Measurements from ENCODE around the gene SMC3.

The SMC3 gene

DNA sequence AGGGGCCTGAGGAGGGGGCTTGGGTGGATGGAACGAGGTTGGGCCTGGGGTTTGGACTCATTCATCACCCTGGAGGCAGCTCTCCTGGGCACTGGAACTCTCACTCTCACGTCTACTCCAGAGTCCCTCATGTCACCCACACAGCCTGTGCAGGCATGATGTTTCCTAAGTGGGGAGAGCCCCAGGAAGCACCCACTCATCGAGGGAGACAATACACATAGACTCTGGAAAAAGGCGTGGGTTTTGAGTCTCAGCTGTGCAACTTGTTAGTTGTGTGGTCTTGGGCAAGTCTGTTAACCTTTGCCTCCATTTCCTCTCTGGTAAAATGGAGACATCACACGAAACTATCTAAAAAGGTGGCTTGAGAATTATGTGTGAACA is 50.7 kb downstream of the SMC3 start:
- TF ChIP-seq FOXM1 (IDR thresholded peaks at IDR 0.05; ENCODE audit: borderline replicate concordance, low read depth) (no peak), CEBPB (IDR thresholded peaks at IDR 0.05) (no peak), NFIC (IDR thresholded peaks at IDR 0.05) (no peak)
- TF ChIP-seq, protein P1, sequence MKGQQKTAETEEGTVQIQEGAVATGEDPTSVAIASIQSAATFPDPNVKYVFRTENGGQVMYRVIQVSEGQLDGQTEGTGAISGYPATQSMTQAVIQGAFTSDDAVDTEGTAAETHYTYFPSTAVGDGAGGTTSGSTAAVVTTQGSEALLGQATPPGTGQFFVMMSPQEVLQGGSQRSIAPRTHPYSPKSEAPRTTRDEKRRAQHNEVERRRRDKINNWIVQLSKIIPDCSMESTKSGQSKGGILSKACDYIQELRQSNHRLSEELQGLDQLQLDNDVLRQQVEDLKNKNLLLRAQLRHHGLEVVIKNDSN (IDR thresholded peaks at IDR 0.05): no peak

DNA sequence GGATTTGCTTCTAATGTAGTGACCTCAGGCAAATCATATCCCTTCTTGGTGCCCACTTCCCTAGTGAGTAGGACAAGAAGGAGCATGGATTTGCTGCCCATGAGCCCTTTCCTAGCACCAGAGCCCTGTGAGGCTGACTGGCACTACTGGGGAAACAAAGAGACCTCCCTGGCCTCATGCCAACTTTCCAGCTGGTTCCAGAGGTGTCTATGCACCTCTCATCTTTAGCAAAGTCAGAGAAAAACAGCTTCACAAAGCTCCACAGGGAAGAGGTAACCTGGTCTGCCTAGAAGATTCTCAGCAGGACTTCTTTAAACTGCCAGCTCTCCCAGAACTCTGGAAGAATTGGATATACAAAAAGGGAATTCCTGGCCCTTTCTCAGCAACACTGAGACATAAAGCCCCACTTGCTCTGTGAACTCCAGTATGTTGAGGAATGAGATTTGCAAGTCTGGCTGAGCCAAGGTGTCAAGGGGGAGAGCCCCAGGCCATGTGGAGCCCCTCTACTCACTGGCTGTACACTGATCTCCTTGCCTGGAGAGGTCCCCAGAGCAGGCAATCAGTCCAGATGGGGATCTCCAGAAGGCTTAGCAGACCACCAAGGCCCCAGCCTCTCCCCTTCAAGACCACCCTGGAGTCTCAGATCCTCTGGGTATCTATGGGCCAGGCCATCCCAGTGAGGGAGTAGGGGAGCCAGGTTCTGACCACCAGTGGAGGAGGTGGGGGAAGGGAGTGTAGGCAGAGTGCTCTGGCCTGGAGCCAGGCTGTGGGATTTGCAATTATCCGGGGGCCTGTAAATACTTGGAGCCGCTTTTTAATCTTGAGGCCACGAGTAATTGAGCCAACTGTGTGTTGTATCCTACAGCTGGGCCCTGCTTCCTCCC is 52.3 kb downstream of the SMC3 start:
- TF ChIP-seq ZBTB7A (IDR thresholded peaks at IDR 0.05; ENCODE audit: low read depth) (no peak), NFIC (IDR thresholded peaks at IDR 0.05) (peak; percentile 43; the same call in 1 of the 2 replicates)

DNA sequence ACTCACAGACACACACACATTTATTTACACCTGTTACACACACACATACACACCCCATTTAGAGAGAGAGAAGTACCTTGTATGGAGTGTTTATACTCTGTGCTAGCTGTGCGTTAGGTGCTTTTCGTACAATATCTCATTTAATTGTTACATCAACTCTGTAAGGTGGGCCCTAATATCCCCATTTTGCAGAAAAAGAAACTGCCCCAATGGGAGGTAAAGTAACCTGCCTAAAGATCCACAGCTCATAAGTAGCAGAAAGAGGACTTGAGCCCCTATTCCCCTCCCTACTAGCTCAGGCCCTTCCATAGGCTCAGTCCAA is 52.9 kb downstream of the SMC3 start:
- TF ChIP-seq NFIC (IDR thresholded peaks at IDR 0.05) (no peak), FOXM1 (IDR thresholded peaks at IDR 0.05; ENCODE audit: borderline replicate concordance, low read depth) (no peak), ZBTB7A (IDR thresholded peaks at IDR 0.05; ENCODE audit: low read depth) (no peak), EGR1 (IDR thresholded peaks at IDR 0.05) (no peak), EP300 (IDR thresholded peaks at IDR 0.05; ENCODE audit: borderline replicate concordance) (no peak), RAD21 (IDR thresholded peaks at IDR 0.05; ENCODE audit: low read depth) (no peak), TEAD4 (IDR thresholded peaks at IDR 0.05) (no peak), CEBPB (IDR thresholded peaks at IDR 0.05) (no peak)
- TF ChIP-seq, protein P1 (IDR thresholded peaks at IDR 0.05): no peak
- TF ChIP-seq, protein P2, sequence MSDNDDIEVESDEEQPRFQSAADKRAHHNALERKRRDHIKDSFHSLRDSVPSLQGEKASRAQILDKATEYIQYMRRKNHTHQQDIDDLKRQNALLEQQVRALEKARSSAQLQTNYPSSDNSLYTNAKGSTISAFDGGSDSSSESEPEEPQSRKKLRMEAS (IDR thresholded peaks at IDR 0.05): no peak
- TF ChIP-seq, protein P3, sequence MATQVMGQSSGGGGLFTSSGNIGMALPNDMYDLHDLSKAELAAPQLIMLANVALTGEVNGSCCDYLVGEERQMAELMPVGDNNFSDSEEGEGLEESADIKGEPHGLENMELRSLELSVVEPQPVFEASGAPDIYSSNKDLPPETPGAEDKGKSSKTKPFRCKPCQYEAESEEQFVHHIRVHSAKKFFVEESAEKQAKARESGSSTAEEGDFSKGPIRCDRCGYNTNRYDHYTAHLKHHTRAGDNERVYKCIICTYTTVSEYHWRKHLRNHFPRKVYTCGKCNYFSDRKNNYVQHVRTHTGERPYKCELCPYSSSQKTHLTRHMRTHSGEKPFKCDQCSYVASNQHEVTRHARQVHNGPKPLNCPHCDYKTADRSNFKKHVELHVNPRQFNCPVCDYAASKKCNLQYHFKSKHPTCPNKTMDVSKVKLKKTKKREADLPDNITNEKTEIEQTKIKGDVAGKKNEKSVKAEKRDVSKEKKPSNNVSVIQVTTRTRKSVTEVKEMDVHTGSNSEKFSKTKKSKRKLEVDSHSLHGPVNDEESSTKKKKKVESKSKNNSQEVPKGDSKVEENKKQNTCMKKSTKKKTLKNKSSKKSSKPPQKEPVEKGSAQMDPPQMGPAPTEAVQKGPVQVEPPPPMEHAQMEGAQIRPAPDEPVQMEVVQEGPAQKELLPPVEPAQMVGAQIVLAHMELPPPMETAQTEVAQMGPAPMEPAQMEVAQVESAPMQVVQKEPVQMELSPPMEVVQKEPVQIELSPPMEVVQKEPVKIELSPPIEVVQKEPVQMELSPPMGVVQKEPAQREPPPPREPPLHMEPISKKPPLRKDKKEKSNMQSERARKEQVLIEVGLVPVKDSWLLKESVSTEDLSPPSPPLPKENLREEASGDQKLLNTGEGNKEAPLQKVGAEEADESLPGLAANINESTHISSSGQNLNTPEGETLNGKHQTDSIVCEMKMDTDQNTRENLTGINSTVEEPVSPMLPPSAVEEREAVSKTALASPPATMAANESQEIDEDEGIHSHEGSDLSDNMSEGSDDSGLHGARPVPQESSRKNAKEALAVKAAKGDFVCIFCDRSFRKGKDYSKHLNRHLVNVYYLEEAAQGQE (IDR thresholded peaks at IDR 0.05; ENCODE audit: low read depth): no peak

DNA sequence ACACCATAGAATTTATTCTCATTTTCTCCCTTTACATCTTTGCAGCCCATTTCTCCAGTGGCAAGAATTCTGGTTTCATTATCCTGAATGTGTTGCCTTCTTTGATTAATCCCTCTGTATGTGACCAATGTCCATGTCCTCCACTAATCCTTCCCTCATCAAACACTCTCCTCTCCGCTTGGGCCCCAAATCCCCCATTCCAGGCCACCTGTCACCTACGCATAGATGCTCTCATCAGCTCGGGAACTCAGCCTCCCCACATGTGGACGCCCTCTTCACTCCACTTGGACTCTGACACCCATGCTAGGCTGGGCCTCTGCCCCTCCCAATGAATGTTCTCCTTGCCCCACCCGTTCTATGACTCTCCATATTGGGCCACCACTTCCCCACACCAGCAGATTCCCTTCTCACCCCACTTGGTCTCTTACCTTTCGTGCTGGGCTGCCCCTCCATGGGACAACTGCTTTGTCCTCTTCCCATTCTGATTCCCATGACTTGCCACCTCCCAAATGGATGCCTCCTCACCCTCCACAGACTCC is 57.9 kb downstream of the SMC3 start:
- TF ChIP-seq YY1 (IDR thresholded peaks at IDR 0.05; ENCODE audit: low read depth) (no peak), TAF1 (IDR thresholded peaks at IDR 0.05; ENCODE audit: low read depth) (no peak), ZBTB7A (IDR thresholded peaks at IDR 0.05; ENCODE audit: low read depth) (no peak), NFIC (IDR thresholded peaks at IDR 0.05) (no peak), TEAD4 (IDR thresholded peaks at IDR 0.05) (no peak), CREB1 (IDR thresholded peaks at IDR 0.05; ENCODE audit: low read depth) (no peak), EP300 (IDR thresholded peaks at IDR 0.05; ENCODE audit: borderline replicate concordance) (no peak), TCF12 (IDR thresholded peaks at IDR 0.05; ENCODE audit: low read depth) (no peak), FOXM1 (IDR thresholded peaks at IDR 0.05; ENCODE audit: borderline replicate concordance, low read depth) (no peak), EGR1 (IDR thresholded peaks at IDR 0.05) (no peak), RAD21 (IDR thresholded peaks at IDR 0.05; ENCODE audit: low read depth) (no peak), CEBPB (IDR thresholded peaks at IDR 0.05) (no peak)
- TF ChIP-seq, protein P1 (IDR thresholded peaks at IDR 0.05): no peak
- TF ChIP-seq, protein P2 (IDR thresholded peaks at IDR 0.05): no peak
- TF ChIP-seq, protein P3 (IDR thresholded peaks at IDR 0.05; ENCODE audit: low read depth): no peak

DNA sequence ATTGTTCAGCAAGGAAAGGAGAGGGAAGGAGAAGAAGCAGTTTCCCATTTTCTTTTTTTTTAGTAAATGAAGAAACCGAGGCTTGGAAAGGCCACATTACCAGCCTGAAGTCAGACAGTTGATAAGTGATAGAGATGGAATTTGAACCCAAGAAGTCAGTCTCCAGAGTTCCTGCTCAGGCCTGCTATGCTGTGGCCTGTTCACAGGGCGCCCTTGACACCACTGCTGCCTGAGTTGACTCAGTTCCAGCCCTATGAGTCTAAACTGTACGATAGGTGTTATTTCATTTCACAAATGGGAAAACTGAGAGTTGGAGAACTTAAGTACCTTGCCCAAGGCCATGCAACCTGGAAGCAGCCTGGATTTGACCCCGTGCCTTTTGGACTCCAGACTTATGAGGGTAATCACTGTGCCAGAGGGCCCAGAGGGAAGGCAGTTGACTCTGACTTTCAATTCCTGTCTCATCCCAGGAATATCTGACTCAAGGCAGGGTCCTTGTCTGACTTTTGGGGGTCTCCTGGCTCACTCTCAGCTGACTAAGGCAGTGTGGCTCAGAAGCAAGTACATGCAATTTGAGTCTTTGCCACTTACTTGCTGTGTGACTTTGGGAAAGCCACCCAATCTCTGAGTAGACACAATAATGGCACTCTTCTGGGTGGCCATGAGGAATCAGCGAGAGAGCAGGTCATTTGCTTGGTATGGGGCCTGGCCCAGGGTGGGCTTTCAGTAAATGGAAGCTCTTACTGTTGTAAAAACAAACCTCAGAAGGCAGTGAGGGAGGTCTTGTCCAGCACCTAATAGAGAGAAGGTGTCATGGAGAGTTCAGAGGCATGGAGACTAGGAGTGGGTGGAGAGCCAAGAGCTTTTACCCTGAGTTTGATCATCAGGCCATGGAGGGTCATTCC is 58.7 kb downstream of the SMC3 start:
- TF ChIP-seq, protein P3 (IDR thresholded peaks at IDR 0.05; ENCODE audit: low read depth): no peak
- TF ChIP-seq, protein P1 (IDR thresholded peaks at IDR 0.05): no peak
- no peak for TF ChIP-seq ZBTB7A (IDR thresholded peaks at IDR 0.05; ENCODE audit: low read depth)
- no peak for TF ChIP-seq RAD21 (IDR thresholded peaks at IDR 0.05; ENCODE audit: low read depth)

Data from Ishikawa (cell line).